ENCODE data around the gene CELA2A.
"Not testable (repeated sequence)": the region's sequence is repeated elsewhere in the genome, so short reads cannot be mapped to it uniquely, and the experiment has no call there.

Gene CELA2A

GRCh38 chr1:15501208-15502032 lies 44.9 kb downstream of the CELA2A start:
- peak; percentile 72 to 83 (median 76) for DNase-seq

GRCh38 chr1:15504436-15504835 lies 47.9 kb downstream of the CELA2A start:
- no peak for DNase-seq

GRCh38 chr1:15506831-15507230 lies 50.3 kb downstream of the CELA2A start:
- no peak for DNase-seq

- DNase-seq = no peak
Observed at GRCh38 chr1:15507278-15507677, 50.7 kb downstream of the CELA2A start.

- DNase-seq = no peak
Observed at GRCh38 chr1:15508700-15509487, 52.4 kb downstream of the CELA2A start.

GRCh38 chr1:15509586-15509985 lies 53.1 kb downstream of the CELA2A start:
- DNase-seq = no peak

GRCh38 chr1:15510611-15511405 lies 54.3 kb downstream of the CELA2A start:
- DNase-seq = no peak

GRCh38 chr1:15513192-15513591 lies 56.7 kb downstream of the CELA2A start:
- no peak for DNase-seq

GRCh38 chr1:15513919-15514318 lies 57.4 kb downstream of the CELA2A start:
- DNase-seq = no peak

GRCh38 chr1:15514557-15514956 lies 58.0 kb downstream of the CELA2A start:
- not testable (repeated sequence) for DNase-seq

- DNase-seq = peak in 3 of 4 experiments; percentile 17 to 66 (median 52)
Observed at GRCh38 chr1:15515022-15515663, 58.6 kb downstream of the CELA2A start.

- no peak for DNase-seq
Observed at GRCh38 chr1:15519625-15520024, 63.1 kb downstream of the CELA2A start.

- peak in 2 of 4 experiments; percentile 7 to 28 for DNase-seq
Observed at GRCh38 chr1:15521206-15521906, 64.8 kb downstream of the CELA2A start.
